HG03460 (cell line): ENCODE data around the gene SLC2A9.

Experiments used
- ATAC-seq: cut with Tn5 transposase; IDR thresholded peaks from one replicate; pipeline ENCODE4 v1.9.1; 2021; ENCODE audit not compliant: unreplicated experiment

Gene SLC2A9

GRCh38 chr4:9968472-9968871 lies 52.8 kb downstream of the SLC2A9 start:
- no peak for ATAC-seq

DNA sequence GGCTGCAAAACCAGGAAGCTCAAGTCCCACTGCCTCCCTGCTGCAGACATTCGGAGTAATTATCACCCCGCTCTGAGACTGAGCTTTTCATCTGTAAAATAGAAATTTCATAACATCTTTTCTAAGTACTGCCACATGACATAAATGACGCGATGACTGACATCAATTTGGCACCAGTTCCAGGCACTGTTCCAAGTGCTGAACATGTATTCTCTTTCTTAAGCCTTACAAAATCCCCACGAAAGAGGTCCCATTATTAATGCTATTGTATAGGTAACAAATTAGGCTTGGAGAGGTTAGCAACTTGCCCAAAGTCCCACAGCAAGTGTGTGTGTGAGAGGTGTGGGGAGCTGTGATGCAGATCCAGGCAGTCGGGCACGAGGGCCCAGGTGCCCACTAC lies 56.4 kb downstream of the SLC2A9 start:
- no peak for ATAC-seq

DNA sequence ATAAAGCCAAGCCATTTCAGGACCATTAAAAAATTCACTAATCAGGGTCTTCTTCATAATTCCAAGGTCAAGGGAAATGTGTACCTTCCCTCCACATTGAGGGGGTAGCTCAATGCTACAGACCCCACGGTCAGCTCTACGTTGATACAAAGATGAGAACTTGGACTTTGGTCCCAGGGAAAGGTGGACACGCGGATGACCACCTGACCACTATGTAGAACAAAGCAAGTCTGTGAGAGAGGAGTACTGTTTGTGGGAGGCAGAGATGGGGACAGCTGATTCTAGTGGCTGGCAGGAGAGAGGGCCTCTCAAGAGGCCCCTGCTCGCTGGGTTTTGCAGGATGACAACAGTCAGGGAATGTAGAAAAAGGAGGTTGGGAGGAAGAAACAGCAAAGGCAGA lies 58.0 kb downstream of the SLC2A9 start:
- no peak for ATAC-seq

DNA sequence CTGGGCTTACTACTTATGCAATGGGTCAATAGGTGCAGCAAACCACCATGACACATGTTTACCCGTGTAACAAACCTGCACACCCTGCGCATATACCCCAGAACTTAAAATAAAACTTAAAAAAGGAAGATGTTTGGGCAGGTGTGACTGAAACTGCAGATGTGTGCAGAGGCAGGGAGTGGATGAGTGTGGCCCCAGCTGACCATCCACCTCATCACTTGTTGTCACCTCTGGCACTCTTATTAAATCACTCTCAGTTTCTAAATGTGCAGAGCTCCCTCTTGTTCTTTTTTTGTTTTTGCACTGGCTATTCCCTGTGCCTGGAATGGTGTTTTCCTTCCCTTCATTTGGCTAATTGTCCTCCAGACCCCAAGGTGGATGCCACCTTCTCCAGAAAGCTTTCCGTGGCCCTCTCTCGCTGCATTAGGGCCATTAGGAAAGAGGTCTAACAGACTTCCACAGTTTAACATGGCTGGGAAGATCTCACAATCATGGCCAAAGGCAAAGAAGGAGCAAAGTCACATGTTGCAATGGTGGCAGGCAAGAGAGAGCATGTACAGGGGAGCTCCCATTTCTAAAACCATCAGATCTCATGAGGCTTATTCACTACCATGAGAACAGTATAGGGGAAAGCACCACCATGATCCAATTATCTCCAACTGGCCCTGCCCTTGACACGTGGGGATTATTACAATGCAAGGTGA lies 58.5 kb downstream of the SLC2A9 start:
- ATAC-seq = no peak

DNA sequence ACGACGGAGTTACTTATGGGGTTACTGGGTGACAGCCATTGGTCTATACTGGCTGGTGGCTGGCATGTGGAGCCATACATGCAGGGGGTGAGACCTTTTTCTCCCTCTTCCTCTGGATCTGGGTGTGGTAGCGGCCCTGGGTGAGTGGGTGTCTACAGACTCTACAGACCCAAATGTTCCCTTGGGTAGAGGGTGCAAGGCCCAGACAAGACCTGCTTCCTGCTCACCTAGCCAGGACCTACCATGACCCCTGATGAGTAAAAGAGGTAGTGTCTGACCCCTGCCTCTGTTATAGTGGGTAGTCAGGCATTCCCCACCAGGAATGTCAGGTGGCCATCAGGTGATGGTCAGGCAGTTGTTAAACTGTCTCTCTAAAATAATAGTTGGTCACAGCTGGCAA lies 66.8 kb downstream of the SLC2A9 start:
- no peak for ATAC-seq

DNA sequence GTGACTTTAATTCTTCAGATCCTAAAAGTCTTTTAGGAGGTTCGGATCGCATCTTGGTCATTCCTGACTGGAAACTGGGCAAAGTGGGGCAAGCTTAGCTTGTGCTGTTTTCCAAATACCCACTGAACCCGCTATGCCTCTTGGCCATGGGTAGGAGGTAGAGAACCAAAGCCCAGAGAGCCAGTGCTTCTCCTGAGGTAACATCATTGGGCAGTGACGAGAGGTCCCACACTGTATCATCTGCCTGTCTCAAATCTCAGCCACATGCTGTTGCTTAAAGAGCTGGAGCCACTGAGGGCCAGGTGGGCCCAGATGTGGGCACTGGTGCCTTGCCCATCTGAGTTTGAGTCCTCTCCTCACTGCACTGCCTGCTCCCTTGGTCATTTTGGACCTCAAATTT lies 68.2 kb downstream of the SLC2A9 start:
- no peak for ATAC-seq

DNA sequence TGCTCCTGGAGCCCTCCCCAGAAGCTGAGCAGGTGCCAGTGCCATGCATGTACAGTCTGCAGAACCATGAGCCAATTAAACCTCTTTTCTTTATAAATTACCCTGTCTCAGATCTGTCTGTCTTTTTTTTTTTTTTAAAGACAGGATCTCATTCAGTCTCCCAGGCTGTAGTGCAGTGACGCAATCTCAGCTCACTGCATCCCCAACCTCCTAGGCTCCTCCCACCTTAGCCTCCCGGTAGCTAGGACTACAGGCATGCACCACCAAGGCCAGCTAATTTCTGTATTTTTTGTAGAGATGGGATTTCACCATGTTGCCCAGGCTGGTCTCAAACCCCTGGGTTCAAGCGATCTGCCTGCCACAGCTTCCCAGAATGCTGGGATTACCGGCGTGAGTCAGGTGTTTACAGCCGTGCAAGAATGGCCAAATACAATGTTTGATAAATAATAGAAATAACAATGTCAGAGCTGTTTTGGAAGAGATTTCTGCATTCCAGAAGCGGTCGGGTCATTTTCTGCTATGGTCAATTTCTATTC lies 68.8 kb downstream of the SLC2A9 start:
- no peak for ATAC-seq

DNA sequence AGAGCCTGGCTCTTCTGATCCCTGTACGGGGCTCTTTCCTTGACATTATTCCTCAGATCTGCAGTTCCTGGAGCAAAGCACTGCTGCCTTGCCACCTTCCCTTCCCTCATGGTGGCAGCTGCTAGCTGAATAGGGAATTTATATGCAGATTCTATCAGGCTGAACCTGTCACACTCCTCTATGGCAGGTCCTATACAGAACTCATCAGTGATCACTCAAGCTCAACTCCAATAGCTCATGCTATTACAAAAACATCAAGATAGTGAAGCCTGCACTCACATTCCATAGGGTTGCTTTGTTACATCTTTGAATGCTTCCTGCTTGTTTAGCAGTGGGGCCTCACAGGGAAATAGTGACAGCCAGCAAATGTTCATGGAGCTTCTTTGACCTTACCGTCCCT lies 71.7 kb downstream of the SLC2A9 start:
- ATAC-seq = no peak

DNA sequence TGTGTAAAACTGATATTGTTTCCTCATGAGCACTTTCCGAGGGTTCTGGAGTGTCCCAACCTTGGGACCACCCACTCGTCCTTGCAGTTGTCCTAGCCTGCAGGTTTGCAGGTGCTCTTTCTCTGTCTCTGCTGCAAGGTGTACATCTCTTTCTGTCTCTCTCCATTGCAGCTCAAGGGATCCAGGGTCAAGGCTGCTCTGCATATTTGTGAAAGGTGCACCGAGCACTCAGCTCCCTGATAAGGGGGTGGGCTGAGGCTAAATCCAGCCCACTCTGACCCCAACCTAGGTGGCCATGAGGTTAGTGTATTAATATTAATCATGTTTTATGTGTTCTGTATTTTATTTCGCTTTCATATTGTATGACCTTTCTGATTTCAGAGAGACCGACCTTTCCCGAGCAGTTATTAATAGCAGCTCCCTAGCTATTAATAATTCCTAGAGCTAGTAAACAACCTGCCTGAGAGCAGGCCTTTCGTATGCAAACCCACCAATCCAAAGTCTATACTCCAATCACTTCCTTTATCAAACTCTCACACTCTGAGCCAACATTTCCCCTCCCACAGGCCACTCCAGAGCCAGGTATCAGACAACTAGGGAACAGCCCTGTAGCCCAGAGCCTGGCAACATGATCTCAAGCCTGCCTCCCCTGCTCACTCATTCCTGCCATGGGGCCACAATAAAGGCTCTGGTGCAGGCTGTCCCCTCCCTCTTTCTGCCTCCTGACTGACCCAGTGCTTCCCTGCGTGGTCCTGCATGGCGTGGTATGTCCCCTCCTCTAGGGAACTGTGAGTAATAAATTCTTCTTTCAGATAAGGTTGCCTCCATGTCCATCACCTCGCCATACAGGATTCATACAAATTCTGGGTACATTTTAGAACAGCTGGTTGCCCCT lies 73.9 kb downstream of the SLC2A9 start:
- no peak for ATAC-seq

- no peak for ATAC-seq
These were observed 75.1 kb downstream of the SLC2A9 start for GRCh38 chr4:9946170-9946569.

GRCh38 chr4:9944431-9945425 lies 76.6 kb downstream of the SLC2A9 start:
- no peak for ATAC-seq

GRCh38 chr4:9943761-9944160 lies 77.5 kb downstream of the SLC2A9 start:
- ATAC-seq = no peak

DNA sequence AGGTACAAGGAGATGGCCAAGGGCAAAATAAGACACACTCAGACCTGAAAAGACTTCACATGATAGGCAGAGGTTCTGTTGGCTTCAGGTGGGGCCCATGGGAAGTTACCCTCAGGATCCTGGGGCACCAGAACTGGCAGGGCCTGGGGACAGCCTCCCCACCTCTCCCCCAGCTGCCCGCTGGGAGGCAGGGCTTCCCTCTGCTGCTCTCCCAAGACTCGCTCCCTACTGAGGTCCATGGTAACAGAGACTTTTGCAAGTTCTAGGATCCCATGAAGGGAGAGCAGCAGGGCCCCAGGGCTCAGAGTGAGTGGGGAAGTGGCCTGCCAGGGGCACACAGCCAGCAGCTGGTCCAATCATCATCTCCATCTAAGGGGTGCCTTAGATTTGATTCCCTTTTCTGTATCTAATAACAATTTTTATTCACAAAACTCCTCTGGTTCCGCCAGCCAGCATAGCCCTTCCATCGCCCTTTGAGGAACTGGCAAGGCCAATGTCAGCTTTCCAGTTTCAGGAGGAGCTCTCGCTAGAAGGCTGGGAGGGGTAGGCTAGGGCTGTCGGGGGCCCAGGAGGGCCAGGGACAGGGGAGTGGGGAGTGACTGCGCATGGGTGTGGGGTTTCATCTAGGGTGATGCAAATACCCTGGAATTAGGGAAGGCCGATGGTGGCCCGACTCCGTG lies 78.2 kb downstream of the SLC2A9 start:
- ATAC-seq = no peak

DNA sequence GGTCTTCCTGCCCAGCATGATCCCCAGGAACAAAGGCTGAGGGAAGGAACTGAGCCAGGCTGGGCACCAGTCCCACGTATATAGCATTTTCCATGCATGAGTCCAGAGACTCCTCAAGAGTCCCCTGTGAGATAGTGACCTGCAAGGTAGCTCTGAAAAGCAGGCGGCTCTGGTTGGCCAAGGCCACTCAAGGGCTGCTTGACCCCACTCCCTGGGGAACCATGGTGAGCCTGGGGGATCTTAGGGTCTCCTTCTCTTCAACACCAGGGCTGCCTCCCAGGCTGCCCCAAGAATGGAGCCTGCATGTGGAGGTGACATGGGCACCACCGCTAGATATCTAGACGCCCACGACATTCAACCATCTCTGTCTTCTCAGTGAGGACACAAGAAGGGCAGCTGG lies 79.2 kb downstream of the SLC2A9 start:
- ATAC-seq = no peak

DNA sequence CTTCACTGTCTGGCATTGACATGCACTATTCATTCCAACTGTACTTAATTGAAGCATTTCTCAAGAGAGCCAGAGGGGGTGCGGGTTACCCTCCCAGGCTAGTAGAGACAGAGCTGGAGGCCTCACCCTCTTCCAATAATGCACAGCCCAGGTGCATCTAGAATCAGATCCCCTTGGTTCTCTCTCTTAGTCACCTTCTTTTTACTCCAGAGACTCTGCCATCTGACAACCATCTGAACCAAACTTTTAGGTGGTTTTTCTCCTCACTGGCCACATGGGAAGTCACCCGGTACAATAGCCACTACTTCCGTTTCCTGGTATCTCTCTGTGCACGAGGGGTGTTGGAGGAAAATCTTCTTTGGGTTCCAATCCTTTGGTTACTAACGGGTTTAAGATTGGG lies 81.3 kb downstream of the SLC2A9 start:
- no peak for ATAC-seq

- no peak for ATAC-seq
These were observed 82.4 kb downstream of the SLC2A9 start for GRCh38 chr4:9938933-9939332.

DNA sequence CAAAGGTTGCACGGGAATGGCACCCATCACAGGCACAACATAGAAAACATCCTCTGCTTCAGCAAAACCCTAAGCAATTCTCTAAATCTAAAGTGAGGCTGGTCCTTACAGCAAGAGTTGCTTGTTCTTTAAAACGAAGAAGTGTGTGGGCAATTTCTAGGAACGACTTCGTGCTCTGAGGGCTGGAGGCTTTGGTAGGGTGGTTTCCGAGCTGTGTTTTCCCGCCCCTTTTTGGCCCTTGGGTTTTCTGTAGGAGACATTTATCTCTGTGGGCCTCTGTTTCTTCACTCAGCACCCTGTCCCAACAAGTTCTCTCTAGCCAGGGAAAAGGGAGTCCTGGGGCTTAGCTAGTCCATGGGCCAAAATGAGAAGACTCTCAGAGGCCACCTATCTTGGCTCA lies 84.2 kb downstream of the SLC2A9 start:
- no peak for ATAC-seq

GRCh38 chr4:9936129-9936644 lies 85.1 kb downstream of the SLC2A9 start:
- ATAC-seq = no peak

GRCh38 chr4:9933956-9934355 lies 87.3 kb downstream of the SLC2A9 start:
- ATAC-seq = no peak

DNA sequence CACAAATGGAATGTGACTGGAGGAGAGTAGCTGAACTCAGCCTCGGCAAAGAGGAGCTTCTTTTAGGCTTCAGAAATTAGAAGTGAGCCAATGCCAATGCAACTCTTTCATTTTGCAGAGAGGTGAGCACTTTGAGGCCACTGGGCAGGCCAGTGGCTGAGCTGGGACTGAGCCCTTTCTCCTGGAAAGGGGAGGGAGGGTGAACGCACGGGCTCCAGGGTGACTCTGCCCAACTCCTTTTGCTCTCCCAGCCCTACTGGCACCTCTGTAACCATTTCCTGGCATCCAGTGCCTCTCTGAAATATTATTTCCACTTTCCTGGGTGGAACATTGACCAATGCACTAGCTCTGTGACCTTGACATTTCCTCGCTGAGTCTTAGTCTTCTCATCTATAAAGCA lies 88.1 kb downstream of the SLC2A9 start:
- ATAC-seq = no peak
